ENCODE results near the gene EZH1.
A peak's percentile ranks its signal among the peaks of the same experiment; 100 is the strongest.

EZH1 gene

DNA sequence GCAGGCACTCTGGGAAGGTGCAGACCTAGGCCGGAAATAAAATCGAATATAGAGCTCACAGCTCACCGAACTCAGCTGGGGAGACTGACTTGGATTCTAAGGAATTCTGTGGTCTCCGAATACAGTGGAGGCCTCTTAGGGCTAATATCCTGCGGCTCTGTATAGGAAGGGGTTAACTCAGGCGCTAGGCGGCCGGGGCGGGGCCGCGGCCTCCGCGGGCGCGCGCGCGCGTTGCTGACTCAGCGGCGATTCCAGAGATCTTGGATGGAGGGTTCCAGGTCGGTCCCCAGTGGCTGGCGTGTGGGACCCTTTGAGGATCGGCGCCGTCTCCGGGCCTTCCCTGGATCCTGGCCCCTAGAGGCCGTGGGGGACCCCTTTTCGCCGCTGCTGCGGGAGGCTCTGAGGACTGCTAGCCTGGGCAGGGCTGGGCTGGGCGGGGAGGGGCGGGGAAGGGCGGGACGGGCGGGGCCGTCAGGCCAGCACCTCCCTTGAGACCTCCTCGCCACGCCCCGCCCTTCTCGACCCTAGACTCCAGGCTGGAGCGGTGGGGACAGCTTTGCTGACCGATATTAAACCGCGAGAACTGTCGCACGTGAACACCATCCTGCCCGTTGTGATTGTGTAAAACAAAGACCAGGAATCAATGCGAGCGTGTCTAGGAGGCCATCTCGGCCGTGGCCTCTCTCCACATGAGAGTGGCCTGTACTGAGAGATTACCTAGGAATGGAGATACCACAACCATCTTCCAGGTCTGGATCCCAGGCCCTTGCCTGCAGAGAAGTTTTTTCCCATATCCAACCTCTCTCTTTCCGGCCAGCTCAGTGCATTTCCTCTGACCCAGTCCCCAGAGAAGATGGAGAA, 66.7 kb downstream of the EZH1 start:
- DNase-seq, result peak; percentile 90
- TF ChIP-seq GATA1 (IDR thresholded peaks at IDR 0.05; ENCODE audit: low read depth, low read length), result no peak
- peak; percentile 47 for TF ChIP-seq POLR2A (IDR thresholded peaks at IDR 0.05; ENCODE audit: low read length)

DNA sequence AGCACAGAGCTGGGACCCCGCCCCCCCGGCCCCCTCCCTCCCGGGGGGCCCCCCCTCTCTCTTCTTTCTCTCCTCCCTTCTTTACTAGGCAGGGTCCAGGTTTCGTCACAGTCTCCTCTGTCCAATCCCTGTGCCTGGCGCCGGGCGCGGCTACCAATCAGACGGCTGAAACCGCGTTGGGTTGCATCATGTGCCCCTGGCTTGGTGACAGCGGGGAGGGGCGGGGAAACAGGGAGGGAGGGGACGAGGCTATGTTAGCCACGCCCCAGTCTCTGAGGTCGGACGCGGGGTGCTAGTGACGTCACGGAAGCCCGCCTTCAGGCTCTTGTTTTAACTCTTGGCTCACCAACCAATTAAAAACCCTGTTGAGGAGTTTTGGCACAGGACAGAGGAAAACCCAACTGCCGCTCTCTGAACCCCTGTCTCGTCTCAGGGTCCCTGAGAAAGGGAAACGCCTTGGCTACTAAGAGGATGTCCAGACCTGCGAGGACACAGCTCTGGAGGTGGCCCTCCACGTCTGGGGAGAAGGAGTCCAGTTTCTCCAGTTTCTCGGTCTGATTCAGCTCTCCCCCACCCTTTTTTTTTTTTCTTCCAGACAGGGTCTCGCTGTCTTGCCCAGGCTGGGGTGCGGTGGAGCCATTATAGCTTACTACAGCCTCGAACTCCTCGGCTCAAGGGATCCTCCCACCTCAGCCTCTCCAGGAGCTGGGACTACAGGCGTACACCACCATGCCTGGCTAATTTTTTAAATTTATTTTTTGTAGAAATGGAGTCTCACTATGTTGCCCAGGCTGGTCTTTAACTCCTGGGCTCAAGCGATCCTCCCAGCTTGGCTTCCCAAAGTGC, 67.6 kb downstream of the EZH1 start:
- DNase-seq, result peak; percentile 100
- TF ChIP-seq POLR2A (IDR thresholded peaks at IDR 0.05; ENCODE audit: low read length) (peak; percentile 74), GATA1 (IDR thresholded peaks at IDR 0.05; ENCODE audit: low read depth, low read length) (no peak)

DNA sequence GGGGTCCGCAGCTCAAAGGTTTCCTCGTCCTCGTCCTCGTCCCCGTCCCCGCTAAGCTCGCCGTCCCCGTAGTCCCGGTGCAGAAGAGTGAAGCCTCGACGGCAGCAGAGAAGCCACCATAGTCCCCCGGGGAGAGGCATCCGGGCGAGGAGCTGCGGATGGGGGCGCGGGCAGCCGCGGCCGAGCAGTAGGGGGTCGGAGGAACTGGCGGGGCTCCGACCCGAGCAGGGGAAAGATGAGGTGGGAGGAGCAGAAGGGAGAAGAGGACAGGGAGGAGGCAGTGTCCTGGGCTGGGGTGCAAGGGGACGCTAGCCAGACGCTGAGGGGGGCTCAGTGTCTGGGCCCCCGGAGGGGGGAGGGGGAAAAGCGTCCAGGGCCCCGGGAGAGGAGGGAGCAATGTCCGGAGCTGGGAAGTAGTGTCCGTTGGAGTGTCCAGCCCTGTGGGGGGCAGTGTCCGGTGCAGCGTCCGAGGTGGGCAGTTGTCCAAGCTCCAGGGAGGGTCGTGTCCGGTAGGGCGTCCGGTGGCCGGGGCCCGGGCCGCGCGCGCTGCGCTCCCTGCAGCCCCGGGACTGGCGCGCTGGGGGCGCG, 68.3 kb downstream of the EZH1 start, which contains the start of gene PLEKHH3:
TSS of gene PLEKHH3 (minus strand) at position 571 of the 588 bp plus-strand sequence. CDS start at position 140, 431 bp downstream.
- TF ChIP-seq POLR2A (IDR thresholded peaks at IDR 0.05; ENCODE audit: low read length) (peak; percentile 67), GATA1 (IDR thresholded peaks at IDR 0.05; ENCODE audit: low read depth, low read length) (no peak)
- no peak for DNase-seq

DNA sequence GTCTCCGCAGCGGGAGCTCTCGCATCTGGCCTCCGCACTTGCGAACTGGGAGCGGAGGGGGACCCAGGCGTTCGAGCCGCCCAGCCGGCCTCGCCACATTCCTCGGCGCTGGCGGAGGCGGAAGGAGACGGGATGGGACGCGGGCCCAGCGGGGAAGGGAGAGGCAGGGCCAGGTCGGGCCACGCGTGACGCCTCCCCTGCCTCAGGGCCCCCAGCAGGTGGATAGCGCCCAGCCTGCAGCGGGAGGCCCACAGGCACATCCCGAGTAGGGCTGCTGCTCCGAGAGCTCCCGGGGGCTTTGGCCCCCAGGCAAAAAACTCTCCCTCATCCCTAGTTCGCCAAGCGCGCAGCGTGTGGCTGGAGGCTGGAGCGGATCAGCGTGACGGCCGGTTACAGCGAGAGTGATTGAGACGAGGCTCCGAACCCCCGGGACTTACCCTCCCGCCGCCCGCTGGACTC, 68.8 kb downstream of the EZH1 start:
- peak; percentile 62 to 75 for DNase-seq

DNA sequence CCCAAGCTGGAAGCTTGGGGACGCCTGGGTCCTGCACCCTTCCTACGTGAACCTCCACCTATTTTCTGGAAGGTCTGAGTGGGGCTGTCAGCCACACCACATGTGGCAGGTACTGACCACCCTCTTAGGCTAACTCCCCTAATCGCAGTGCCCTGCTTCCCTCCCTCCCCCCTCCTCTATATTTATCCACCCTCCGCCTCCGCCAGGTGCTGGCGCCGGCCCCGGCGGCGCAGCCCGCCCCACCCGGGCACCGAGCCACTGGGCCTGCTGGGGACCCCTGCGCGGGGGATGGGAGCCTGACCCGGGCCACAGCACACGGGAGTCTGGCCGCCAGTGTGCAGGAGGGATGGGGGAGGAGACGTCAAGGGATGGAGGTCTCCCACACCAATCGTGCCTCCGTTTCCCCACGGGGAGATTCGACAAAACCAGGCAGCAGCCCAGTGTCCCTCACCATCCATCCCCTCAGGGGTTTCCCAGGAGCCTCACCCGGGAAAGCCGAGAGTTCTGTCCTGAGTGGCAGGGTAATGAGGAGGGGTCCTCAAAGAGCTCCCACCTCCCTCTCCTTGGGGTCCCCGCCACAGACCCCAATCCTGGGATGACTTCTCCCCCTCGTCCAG, 69.4 kb downstream of the EZH1 start:
- TF ChIP-seq POLR2A (IDR thresholded peaks at IDR 0.05; ENCODE audit: low read length) (peak; percentile 51), GATA1 (IDR thresholded peaks at IDR 0.05; ENCODE audit: low read depth, low read length) (no peak)

More for the DNA sequence above, 68.8 kb downstream of the EZH1 start:
- no peak for TF ChIP-seq POLR2A (IDR thresholded peaks at IDR 0.05; ENCODE audit: low read length)
- no peak for TF ChIP-seq GATA1 (IDR thresholded peaks at IDR 0.05; ENCODE audit: low read depth, low read length)

DNA sequence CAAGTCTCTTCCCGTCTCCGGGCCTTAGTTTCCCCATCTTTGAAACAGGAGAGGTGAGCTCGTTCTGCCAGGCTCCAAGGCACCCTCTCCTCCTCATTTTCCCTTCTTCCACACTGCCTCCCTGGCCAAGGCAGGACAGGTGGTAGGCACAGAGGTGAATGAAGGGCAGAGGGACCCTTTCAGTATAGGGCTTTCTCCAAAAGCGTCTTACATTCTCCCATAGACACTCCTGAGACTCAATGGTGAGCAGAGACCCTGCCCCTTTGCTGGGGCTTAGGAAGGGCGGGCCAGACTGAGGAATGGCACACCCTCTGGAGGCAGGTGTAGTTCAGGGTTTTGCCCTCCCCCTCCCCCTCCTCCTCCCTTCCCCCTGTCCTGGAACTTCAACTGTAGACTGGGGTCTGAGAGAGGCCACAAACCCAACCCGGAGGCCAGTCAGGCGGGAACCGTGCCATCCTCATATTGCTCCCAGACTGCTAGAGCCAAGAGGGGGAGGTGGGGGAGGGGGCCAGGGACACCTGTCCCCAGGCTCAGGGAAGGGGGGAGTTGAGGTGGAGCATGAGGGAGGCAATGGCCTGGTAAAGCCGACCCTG, 70.0 kb downstream of the EZH1 start:
- peak in 1 of 2 experiments; percentile 56 for DNase-seq
- TF ChIP-seq POLR2A (IDR thresholded peaks at IDR 0.05; ENCODE audit: low read length) (peak; percentile 47), GATA1 (IDR thresholded peaks at IDR 0.05; ENCODE audit: low read depth, low read length) (no peak)

More for the DNA sequence above, 69.4 kb downstream of the EZH1 start:
- DNase-seq, result peak in 1 of 2 experiments; percentile 56

DNA sequence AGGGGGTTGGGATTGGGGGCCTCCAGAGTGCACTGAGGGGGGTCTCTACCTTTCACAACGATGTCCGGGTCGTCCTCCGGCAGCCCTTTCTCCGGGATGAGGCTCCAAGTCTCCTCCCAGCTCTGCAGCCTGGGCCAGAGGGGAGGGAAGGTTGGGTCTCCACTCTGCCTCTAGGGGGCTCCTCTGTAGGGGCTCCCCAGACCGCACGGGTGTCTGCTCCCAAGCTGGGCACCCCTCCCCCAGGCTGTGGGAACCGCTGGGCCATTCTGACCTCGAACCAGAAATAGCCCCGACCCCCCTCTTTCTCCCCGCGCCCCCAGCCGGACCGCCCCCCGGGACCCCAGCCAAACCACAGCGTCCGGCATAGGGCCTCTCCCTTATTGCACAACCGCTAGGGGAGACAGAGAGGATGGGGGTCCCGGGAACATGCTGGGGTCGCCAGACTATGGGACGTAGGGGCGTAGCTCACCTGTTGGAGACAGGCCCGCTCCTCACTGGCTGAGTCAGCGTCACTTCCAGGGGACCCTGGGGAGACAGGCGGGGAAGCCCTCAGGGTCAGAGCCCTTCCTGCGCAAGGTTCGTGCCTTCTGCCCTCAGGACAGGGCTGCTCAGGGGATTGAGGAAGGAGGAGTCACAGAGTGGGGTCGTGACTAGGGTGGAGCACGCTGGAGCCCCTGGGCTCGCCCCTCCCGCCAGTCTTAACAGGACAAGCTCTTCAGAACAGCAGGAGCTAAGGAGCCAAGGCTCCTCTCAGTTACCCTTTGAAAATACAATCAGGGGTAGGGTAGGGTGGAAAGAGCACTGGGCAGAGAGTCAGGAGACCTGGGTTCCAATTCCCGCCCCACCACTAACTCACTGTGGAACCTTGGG, 70.7 kb downstream of the EZH1 start:
- DNase-seq, result peak; percentile 65 to 69
- TF ChIP-seq POLR2A (IDR thresholded peaks at IDR 0.05; ENCODE audit: low read length) (peak; percentile 59), GATA1 (IDR thresholded peaks at IDR 0.05; ENCODE audit: low read depth, low read length) (no peak)

DNA sequence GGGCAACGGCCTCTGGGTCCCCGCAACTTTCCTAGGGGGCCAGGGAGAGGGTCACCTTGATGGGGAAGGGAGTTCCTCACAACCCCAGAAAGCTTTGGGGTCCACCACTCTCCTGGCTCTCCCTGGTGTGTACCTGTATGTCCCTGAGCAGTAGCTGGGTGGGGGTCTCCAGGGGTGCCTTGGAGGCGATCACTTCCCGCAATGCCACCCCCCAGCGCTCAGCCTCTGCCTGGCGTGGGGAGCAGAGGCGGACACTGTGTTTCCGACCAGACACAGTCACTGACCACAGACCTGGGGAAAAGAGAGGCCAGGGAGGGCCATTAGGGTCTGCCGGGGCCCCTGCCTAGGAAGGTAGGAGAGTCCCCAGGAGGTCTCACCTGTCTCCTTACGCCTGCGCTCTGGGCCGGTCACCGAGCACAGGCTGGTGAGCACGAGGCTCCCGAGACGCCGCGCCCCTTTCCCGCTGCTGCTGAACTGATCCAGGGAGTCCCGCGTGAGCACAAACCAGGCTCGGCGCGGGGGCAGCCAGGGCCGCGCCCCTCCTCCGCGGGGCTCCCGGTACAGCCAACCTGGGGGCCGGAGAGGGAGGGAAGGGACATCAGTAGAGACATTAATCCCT, 71.5 kb downstream of the EZH1 start:
- no peak for DNase-seq
- TF ChIP-seq GATA1 (IDR thresholded peaks at IDR 0.05; ENCODE audit: low read depth, low read length), result no peak
- TF ChIP-seq POLR2A (IDR thresholded peaks at IDR 0.05; ENCODE audit: low read length), result no peak

DNA sequence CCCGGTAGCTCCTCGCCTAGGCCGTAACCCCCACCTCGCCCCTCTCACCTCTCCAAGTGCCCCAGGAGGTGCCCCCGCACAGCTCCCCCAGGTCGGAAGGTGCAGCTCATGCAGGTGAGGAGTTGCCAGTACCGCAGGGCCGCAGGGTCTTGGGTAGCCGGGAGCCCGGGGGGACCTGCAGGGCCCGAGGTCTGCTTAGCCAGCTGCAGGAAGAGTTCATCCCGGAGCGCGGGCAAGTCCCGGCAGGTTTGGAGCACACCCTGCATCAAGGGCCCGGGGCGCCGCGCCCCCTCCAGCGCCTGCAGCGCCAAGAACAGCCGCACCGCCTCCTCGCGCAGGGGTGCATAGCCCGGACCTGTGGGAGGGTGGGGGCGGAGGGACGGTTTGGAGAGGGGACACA, 72.8 kb downstream of the EZH1 start:
- TF ChIP-seq POLR2A (IDR thresholded peaks at IDR 0.05; ENCODE audit: low read length) (no peak), GATA1 (IDR thresholded peaks at IDR 0.05; ENCODE audit: low read depth, low read length) (no peak)
- DNase-seq, result no peak

DNA sequence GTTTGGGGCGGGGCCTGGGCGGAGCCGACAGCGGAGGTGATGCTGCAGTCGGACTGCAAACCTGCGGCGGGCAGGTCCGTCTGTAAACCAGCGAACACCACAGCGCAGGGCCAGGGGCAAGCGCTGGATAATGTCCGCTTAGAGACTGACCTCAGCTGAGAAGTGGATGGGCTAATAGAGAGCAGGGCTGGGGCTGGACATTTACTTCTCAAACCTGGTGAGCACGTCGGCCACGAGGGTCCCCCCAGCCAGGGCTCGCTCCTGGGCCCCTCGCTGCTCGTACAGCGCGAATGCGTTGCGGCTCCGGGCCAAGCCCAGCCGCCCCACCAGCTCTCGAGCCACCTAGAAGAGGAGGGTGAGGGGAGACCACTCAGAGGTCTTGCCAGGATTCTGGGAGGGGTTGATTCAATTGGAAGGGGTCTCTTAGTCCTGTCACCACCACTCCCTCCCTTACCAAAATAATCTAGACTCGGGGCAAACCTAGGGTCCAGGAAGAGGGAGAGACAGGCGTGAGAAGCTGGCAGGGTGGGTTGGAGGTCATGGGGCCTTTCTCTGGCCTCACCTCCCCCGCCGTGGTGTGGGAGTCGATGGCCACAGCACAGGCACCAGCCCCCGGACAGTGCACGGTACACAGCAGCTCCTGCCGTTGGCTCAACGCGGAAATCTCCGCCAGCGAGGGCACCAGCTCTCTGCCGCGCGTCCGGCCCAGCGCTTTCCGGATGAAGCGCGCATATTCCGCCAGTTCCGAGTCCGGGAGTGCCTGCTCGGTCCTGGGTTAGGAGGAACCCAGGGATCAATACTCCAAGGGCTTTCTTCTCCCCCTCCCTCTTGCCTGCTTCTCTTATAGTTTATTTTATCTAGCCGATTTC, 73.8 kb downstream of the EZH1 start:
- DNase-seq, result peak; percentile 52 to 68
- no peak for TF ChIP-seq GATA1 (IDR thresholded peaks at IDR 0.05; ENCODE audit: low read depth, low read length)
- TF ChIP-seq POLR2A (IDR thresholded peaks at IDR 0.05; ENCODE audit: low read length), result peak; percentile 65

Data from erythroblast (primary cell).